GDM1 (cell line): ENCODE results near the gene AFF2.

Source experiments
- DNase-seq: peaks from one replicate; lab custom pipeline; 2025; lab: John Stamatoyannopoulos, UW

Gene AFF2

DNA sequence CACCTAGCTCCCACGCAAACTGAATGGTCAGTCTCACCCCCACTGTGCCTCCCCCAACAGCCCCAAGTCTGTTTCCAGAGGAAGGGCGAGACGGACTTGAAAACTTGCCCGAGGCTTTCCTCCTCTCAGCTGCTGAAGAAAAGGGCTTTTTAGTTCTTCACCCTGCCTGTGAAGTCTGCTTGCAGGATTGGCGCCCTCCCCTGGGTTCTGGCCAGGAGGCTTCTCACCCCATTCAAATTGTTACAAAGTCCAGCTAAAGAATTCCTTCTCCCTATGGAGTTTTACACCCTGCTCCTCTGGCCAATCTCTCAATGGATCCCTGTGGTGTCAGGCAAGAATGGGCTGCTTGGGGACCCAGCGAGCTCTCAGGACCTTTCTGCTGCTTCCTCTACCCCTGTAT, 241.0 kb downstream of the AFF2 start:
- DNase-seq: no peak

DNA sequence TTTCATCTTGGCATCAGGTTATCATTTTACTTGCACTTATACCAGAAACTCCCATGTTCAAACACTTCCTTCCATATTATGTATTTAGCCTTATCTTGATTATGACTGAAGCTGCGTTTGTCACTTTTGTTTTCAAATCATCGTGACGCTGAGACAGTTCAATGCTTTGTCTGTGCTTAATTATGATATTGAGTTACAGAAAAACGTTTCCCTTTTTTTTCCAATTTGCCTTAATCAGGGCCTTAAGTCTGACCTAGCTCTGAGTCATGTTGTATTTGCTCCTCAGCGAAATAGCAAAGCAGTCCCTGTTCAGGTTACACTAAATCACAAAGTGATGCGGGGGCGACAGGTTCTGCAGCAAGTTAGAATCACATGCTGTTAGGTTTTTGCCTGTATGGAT, 254.7 kb downstream of the AFF2 start:
- DNase-seq: no peak

DNA sequence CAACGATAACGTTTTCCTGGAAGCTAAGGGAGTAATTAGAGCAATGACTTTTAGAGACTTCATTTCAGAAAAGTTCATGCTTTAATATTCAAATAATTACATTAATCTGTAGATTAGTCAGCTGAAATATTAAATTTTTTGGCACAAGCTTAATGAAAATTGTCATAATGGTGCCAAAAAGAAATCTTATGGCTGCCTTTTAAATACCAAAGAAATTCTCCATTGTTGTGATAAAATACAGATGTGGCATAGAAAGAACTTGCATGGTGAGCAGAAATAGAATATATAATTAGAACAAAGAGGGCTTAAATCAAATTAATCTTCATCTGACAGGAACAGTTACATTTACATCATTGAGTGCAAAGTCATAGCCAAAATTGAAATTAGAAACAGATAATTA, 263.5 kb downstream of the AFF2 start:
- DNase-seq: no peak

DNA sequence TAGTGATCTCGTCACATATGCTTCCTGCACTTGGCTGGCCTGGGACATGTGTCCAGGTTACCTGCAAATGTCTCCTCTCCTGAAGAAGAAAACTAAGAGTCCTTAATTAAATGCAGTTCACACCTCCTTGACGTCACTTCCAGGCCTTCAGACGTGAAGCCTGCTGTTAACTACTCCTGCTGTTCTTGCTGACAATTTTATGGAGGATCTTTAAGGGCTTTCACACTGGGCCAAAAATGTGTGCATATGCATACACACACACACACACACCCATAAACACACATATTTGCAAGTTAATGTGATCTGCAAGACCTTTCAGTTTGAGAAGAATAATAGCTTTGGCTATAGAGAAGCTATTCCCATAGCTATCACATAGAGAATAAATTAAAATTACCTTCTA, 267.9 kb downstream of the AFF2 start:
- DNase-seq: no peak

DNA sequence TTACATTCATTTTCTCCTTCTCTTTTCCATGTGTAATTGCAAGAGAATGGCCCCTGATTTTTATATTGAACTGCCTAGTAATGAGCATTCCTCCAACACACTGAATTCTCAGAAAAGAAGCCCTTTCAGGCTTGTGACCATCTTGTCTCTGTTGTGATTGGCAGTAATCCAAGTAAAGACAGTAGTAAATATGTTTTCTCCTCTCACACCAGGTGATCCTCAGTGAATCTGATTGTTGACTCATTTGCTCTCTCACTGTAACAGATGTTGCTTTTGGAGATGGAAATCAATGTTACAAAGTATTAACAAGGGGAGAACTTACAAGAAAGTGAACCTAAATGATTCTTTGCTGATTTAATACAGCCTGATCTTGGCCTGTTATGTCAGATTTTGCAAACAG, 271.0 kb downstream of the AFF2 start:
- DNase-seq: no peak

DNA sequence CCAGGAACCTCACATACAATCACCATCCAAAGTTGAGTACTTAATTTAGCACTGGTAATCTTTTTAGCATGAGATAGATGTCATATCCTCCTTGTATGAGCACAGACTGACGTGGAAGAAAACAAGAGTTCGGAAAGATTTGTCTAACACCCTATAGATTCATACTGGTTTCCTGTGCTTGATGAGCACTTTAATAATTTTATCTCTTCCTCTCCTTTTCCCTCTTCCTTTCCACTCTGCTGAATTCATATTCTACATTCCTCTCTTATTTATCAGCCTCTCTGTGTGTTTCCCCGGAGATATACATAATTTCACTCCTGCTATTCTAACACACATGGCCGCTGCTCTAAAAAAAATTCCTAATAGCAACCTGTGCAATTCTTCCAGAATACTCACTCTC, 273.9 kb downstream of the AFF2 start:
- no peak for DNase-seq

DNA sequence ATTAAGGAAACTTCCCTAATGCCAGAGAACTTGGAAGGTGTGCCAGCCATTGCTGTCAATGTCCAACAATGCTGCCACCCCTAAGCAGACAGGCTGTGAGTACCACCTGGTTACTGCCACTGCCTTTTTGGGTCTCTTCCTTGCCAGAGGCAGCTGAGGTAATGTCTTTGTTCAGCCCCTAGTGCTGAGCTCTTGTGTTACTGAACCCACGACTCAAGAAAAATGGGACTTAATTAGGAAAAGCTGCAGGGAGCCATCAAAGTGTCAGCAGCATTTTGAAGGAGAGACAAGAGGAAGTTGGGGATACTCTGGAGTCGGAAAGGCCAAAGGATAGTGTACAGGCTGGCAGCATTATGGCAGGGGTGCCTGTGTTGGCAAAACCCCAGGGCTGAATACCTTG, 283.7 kb downstream of the AFF2 start:
- DNase-seq: no peak

DNA sequence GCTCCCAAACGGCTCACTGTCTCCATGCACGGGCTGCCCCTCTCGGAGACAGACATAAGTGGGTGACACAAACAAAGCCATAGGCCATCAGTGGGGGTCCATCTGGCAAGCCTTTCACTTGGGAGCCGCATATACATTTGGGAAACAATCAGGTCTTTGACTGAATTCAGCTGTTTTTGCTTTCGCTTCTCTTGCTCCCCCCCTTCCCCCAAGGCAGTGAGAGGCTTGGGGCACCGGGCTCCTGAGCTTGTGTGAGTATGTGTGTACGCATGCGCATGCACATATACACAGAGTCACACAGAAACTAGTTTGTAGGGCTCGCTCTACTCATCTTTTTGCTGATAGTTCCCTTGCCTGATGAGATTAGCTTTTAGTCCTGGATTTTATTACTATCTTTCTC, 284.4 kb downstream of the AFF2 start:
- DNase-seq: no peak

DNA sequence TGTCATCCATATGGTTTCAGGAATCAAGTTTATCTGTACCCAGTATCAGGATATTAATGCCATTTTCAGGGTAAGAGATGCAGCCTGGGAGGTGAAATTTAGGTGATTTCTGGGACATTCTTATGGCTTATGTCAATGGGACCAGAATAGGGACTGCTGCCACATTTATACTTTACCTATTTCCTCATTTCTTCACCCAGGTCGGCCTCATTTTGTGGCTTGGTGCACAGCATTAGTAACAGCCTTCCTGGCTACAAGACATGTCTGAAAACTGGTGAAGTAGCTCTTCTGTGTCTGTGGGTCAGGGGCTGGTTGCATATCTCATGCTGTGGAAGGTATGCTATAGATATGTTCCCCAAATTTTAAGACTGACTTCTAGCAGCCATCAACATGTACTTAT, 284.8 kb downstream of the AFF2 start:
- DNase-seq: no peak

DNA sequence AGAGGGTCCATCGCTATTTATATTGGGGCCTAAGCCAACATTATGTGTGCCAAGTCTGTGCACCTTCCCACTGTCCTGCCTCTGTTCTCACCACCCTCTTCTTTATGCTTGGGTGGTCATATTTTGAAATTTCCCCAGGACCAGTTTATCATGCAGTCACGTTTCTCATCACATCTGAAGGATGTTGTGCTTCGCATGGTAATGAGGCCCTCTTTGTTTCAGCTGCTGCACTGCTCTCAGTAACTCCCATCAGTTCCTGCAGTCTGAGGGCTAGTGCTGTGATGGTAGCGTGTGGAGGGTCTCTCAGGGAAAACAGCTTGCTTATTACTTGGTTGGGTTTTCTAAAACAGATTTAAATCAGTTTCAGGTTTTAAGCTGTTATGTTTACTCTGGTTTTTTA, 288.0 kb downstream of the AFF2 start:
- no peak for DNase-seq

DNA sequence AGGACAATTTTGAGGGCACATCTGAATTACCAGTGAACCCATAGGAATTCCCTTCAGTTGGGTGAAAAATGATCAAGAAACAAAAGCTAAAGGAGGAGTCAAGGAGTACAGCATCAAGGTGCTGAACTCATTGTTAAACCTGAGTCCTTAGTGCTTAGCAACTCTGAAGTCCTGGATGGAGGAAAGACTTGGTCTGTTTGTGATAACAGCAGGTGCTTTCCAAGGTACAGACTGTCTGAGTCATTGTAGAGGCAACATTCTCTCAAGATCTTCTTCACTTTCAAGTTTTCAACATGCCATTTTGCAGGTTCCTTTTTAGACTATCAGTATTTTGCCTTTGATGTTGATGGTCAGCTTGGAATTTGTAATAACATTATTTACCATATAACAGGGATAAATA, 293.9 kb downstream of the AFF2 start:
- no peak for DNase-seq

DNA sequence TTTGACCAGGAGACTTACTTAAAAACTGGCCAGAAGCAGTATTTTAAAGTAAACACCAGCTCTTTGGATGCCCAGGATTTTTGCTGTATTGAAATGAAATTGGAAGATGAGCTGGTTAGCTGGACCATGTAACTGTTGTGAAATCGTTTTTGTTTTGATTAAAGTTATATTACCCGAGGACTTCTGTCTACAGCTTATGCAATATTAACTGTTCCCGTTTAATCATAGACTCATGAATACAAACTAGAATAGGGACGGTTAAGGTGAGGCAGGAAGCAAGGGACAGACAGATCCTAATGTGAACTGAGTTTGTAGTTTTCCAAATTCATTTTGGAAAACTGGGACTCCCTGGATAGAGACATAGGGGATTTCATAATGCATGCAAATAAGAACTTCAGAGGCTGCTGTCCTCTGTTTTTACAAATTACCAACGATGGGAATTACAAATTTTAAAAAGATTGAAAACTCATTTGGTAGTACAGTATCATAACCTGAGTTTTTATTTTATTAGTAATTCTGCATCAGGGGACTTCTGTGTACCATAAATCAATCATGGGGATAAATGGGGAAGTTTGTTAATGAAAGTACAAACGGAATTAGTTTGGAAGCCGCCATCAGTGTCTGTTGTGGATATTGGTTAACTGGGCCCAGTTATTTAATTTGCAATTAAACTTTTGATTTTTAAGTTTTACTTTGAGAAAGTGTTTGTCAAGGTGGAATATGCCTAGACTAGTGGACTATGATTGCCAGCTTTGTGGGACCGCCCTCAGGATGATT, 304.4 kb downstream of the AFF2 start:
- no peak for DNase-seq

DNA sequence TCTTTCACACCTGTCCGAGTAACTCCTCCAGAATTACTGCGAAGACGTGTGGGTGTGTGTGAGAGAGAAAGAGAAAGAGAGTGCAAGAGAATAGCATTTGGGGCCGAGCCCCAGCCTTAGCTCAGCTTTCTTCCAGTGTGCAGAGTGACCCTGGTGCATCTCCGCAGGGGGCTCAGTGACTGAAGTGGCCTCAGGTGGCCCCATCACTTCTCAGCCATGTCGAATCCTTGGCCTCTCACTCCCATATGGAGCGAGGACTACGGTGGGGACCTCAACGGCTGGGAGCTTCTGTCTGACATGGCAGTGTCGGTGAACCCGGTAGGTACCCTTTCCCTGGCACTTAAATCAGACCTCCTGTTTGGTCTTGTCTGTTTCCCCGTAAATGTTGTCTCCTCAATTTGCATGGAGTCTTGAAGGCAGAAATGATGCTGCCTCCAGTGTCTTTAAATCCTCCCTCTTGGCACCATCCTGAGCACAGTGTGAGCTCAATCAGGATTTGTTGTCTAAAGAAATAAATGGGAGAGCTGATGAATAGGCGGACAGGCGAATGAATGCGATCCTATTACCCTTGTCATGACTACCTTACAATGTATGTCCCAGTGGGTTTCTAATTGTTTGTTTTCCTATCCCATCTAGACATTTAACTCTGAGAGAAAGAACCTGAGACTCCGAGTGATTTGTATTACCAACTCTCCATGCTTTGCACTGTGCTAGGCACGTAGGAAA, 305.9 kb downstream of the AFF2 start:
- DNase-seq: no peak

DNA sequence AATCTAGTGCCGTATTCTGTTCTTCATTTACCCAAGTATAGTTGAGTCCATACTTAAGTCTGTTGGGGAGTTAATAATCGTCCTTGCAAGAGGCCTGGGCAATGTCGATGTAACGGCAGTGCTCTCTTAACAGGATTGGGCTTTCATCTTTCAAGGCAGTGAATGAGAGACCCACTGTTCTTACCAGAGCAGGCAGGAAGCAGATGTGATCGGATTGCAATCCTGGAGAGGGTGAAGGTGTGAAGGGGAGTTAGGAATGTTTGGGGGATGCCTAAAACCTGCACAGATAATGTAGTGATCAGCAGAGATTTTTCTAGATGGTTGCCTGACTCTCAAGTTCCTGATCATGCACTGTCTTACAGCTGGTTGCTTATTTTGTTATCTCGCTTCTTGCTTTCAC, 308.4 kb downstream of the AFF2 start:
- no peak for DNase-seq

DNA sequence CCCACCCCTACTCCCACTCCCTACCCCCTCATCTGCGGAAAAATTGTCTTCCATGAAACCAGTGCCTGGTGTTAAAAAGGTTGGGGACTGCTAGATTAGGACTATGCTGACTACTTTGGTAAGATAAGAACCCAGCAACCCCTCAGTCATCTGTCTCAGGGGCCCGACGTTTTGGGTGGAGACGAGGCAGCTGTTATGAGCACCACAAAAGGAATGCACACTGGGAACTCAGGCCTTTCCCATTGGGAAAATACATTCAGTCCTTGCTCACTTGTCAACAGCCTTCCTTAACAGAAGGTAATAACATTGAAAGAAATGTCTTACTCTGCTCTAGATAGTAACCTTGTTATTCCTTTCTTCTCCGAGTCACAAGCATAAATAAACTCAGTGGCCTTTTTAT, 310.8 kb downstream of the AFF2 start:
- DNase-seq: no peak

DNA sequence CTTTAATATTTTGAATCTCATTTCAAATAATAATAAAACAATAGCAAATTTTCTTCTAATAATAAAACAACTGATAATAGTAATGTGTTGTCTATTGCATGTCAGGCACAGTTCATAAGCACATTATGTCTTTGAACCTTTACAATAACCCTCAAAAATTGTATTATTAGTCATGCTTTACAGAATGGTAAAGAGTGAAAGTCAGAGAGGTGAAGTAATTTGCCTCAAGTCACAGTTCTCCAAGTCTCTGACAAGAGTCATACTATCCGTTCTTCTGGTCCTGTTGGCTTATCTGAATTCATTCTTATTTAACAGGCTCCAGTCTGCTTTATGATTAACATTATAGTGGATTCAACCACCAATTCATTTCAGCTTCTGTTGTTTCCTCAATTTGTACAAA, 313.0 kb downstream of the AFF2 start:
- no peak for DNase-seq

DNA sequence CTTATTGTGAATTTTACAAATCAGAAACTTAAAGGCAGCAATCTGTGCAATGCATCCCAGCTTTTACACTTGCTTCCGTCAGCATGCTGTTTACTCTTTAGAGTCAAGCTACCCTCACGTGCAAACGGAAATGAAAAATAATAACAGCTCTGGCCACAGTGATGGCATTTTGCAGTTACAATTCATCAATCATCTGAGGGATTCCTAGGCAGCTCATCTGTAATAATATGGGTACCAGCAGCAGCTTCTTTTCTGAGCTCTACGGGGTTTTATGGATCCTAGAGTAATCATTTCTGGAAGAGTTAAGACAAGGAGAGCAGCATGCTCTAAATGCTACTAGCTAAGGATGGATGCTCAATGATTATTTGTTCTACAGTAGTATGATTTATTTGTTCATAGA, 313.6 kb downstream of the AFF2 start:
- DNase-seq: no peak

DNA sequence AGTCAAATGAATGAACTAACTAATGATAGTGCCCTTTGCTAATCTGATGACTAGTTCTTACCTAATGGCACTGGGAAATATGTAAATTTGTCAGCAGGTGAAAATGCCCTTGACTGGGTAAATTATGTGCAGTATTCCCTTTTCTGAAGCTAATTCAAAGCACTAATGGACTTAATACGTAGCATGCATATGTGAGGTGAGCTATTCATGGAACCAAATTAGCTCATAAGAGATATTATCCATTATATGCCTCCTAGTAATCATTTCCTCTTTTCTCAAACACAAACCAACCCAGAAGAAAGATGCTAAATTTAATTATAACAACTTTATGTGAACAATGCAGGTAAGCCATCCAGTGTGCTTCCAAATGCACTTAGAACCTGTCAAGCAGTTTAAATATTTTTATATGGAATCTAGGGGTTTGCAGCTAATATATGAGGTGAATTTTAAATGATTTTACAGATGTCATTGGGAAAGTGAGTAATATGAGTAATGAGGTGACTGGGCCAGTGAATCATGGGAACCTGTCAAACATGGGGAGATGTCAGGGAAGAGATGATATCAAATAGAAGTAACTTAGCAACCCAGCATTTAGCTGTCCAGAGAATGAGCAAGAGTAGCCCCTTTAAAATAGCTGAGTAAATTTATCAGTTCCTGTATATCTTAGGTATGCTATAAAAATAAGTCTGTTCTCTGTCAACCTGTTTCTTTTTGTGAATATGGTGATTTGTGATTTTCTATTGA, 315.0 kb downstream of the AFF2 start:
- DNase-seq: no peak

DNA sequence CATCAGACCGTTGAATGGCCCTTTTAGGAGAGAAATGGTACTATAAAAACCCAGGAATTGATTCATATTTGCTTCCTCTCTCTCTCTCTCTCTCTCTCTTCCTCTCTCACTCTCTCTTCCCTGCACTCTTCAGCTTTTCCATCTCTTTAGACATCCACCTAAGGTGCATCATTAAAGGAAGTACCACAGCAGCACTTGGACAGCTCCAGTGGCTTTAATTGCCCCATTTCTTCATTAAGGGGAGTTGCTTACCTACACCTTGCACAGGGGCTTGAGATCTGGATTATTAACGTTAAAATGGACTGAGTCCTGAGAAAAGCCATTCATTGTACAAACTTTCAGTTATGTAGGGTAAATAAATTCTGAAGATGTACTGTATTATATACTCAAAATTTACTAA, 323.6 kb downstream of the AFF2 start:
- DNase-seq: no peak

DNA sequence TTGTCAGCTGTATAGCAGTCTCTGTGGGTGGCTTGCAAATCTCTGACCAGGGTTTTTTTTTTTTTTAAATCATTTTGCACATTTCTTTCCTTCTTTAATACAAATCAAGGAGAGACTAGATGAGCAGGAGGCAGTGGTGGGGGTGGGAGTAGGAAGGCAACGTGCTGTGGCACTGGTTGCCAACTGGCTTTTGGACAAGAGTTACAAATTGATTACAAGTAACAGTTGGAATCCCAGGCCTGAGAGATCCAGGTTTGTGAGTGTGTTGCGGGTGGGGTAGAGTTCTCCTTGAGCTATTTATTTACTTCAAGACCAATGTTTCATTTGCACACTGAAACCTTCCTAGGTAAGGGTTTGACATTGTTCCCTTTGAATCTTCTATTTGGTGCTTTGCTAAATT, 325.3 kb downstream of the AFF2 start:
- no peak for DNase-seq

DNA sequence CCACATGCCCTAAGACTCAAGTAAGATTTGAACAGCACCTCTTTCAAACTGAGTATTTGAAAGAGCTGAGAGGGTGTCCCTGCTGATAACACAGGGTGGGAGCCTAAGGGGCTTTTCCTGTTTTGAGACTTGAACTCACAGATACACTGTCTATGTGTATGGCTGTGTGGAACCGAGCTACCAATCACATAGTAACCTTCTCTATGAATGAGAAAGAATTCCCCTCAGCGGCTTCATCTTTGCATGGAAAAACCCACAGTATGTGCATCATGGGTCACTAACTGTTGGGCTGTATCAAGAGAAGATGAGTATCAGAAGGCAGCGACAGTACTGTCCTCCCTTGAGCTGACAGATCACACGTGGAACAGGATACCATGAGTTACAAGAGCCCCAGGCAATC, 336.3 kb downstream of the AFF2 start:
- DNase-seq: no peak

DNA sequence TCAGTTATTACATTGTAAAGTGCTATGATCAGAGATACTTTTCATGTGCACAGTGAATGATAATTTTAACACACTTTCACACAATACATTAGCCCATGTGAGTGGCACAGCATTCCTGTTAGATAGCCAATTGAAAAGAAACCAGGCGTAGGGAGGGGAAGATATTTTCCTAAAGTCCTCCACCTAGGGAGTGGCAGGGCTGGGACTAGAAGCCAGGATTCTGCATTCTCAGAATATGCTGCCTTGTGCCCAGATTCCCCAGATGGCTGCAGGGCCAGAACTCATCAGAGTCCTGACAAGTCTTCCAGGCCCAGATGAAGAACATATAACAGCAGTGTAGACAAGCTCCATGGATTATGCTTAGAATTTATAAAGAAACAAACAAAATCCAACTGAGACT, 350.2 kb downstream of the AFF2 start:
- no peak for DNase-seq

DNA sequence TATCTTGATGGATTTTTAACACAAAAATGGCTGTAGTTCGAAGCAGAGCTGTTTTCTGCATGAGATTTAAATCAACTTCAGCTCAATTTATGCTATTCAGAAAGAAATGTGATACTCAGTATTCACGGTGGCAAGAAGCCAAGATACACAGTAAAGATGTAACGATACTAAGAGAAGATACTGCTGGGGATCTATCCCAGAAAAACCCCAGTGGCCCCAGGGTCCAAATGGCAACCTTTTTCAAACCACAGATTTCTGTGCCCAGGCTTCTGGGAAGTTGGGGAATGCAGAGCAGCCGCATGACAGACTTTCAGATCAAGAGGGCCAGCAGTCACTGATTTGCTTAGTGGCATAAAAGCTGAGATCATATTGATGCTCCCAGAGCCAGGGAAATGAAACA, 353.9 kb downstream of the AFF2 start:
- no peak for DNase-seq
